IMR-90 (cell line): ENCODE results near the gene ZDHHC1. TPM values are rescaled to one million over a fixed set of nuclear protein-coding genes. Genes with fewer than 3 reads are reported as not detected.

Source experiments
- ATAC-seq: fragments of 200-7000 bp; cut with Tn5 transposase; 2 replicates; pipeline ENCODE4 v1.9.1; 2020; ENCODE audit warnings: low read depth, mild to moderate bottlenecking, moderate library complexity
- BruUV-seq: library from RNA; stranded (reverse); fragments of 400-500 nt; replicated peaks from 2 replicates; lab custom pipeline; 2021; lab: Mats Ljungman, UMichigan
- CTCF ChIA-PET: fragments of 300-600 bp; formaldehyde crosslinking; extraction: SDS; loops from one replicate; lab custom pipeline; 2021; ENCODE audit warnings: antibody characterized with exemption; lab: Yijun Ruan, JAX
- POLR2A ChIA-PET: fragments of 300-600 bp; sonication (Branson Sonifier 250); formaldehyde crosslinking; loops from one replicate; lab custom pipeline; 2022; ENCODE audit warnings: antibody characterized with exemption; ENCODE audit not compliant: unreplicated experiment; lab: Charles Lee
- DNase-seq: peaks from one replicate; pipeline ENCODE4 v3.0.0; 2013
- H2AFZ ChIP-seq: replicated peaks from 2 replicates; pipeline ENCODE3; 2013; ENCODE audit warnings: low read length, mild to moderate bottlenecking; ENCODE audit not compliant: poor library complexity
- H2AK5ac ChIP-seq: 2 replicates; pipeline ENCODE4 v1.6.1; 2013; ENCODE audit warnings: low read depth, low read length, inconsistent platforms
- H2AK9ac ChIP-seq: replicated peaks from 2 replicates; pipeline ENCODE3; 2013; ENCODE audit warnings: mild to moderate bottlenecking, low read depth, low read length, moderate library complexity; ENCODE audit not compliant: poor library complexity
- H2BK120ac ChIP-seq: 2 replicates; pipeline ENCODE4 v1.6.1; 2013; ENCODE audit warnings: low read depth, low read length, inconsistent platforms
- H2BK15ac ChIP-seq: 3 replicates; pipeline ENCODE4 v1.6.1; 2013; ENCODE audit warnings: low read depth, low read length, inconsistent platforms
- H2BK20ac ChIP-seq: 2 replicates; pipeline ENCODE4 v1.6.1; 2013; ENCODE audit warnings: low read depth, mild to moderate bottlenecking, inconsistent platforms, low read length, moderate library complexity
- H2BK5ac ChIP-seq: 2 replicates; pipeline ENCODE4 v1.6.1; 2013; ENCODE audit warnings: mild to moderate bottlenecking, low read depth, low read length, inconsistent platforms; ENCODE audit not compliant: poor library complexity, severe bottlenecking
- H3K14ac ChIP-seq: replicated peaks from 2 replicates; pipeline ENCODE4 v1.6.1; 2013; ENCODE audit warnings: low read depth, low read length, inconsistent platforms
- H3K18ac ChIP-seq: 2 replicates; pipeline ENCODE4 v1.6.1; 2013; ENCODE audit warnings: low read depth, low read length, control low read depth
- H3K23ac ChIP-seq: 2 replicates; pipeline ENCODE4 v1.6.1; 2013; ENCODE audit warnings: low read depth, low read length, inconsistent platforms
- H3K27ac ChIP-seq: 2 replicates; pipeline ENCODE4 v1.5.1; 2013; ENCODE audit warnings: mild to moderate bottlenecking, control low read depth, low read length; ENCODE audit not compliant: insufficient read depth
- H3K27me3 ChIP-seq: 2 replicates; pipeline ENCODE4 v1.6.1; 2013; ENCODE audit warnings: low read length; ENCODE audit not compliant: control insufficient read depth, insufficient read depth
- H3K36me3 ChIP-seq: 2 replicates; pipeline ENCODE4 v1.6.1; 2013; ENCODE audit warnings: low read length, mixed read lengths; ENCODE audit not compliant: control insufficient read depth, insufficient read depth
- H3K4ac ChIP-seq: 2 replicates; pipeline ENCODE4 v1.6.1; 2013; ENCODE audit warnings: low read depth, low read length, inconsistent platforms
- H3K4me1 ChIP-seq: 2 replicates; pipeline ENCODE4 v1.6.1; 2013; ENCODE audit warnings: low read length, mixed read lengths; ENCODE audit not compliant: control insufficient read depth, insufficient read depth
- H3K4me2 ChIP-seq: 2 replicates; pipeline ENCODE4 v1.6.1; 2013; ENCODE audit warnings: low read depth, mild to moderate bottlenecking, control low read depth, low read length, moderate library complexity
- H3K4me3 ChIP-seq: 2 replicates; pipeline ENCODE4 v1.5.1; 2013; ENCODE audit warnings: low read depth, mild to moderate bottlenecking, control low read depth, low read length, moderate library complexity; ENCODE audit not compliant: insufficient read depth
- H3K56ac ChIP-seq: 2 replicates; pipeline ENCODE4 v1.6.1; 2013; ENCODE audit warnings: low read length, inconsistent platforms; ENCODE audit not compliant: insufficient read depth; ENCODE audit errors: extremely low read depth
- H3K79me1 ChIP-seq, 2 experiments: 2 replicates each; pipeline ENCODE4 v1.6.1; 2013; ENCODE audit warnings: low read length in 2 of 2, inconsistent platforms in 1 of 2, low read depth in 1 of 2
- H3K9ac ChIP-seq: 2 replicates; pipeline ENCODE4 v1.6.1; 2013; ENCODE audit warnings: low read depth, low read length, control low read depth
- H3K9me1 ChIP-seq: 2 replicates; pipeline ENCODE4 v1.6.1; 2013; ENCODE audit warnings: low read length, inconsistent platforms; ENCODE audit not compliant: insufficient read depth
- H3K9me3 ChIP-seq: 2 replicates; pipeline ENCODE4 v1.6.1; 2013; ENCODE audit warnings: low read length; ENCODE audit not compliant: control insufficient read depth, insufficient read depth
- H4K20me1 ChIP-seq: 2 replicates; pipeline ENCODE4 v1.6.1; 2013; ENCODE audit warnings: low read length, inconsistent platforms; ENCODE audit not compliant: insufficient read depth
- H4K5ac ChIP-seq: 2 replicates; pipeline ENCODE4 v1.6.1; 2013; ENCODE audit warnings: mild to moderate bottlenecking, low read depth, low read length, control low read depth
- H4K8ac ChIP-seq, 2 experiments: 2 replicates each; pipeline ENCODE4 v1.6.1; 2013; ENCODE audit warnings: low read depth in 2 of 2, low read length in 2 of 2, control low read depth in 1 of 2, inconsistent platforms in 1 of 2
- H4K91ac ChIP-seq: 2 replicates; pipeline ENCODE4 v1.6.1; 2013; ENCODE audit warnings: low read depth, low read length, inconsistent platforms; ENCODE audit not compliant: insufficient read depth
- BHLHE40 ChIP-seq: fragments of 150-350 bp; IDR thresholded peaks from 2 replicates; pipeline ENCODE4 v1.6.1; 2016; ENCODE audit warnings: mild to moderate bottlenecking, low read depth, low read length
- CEBPB ChIP-seq: IDR thresholded peaks from 2 replicates; pipeline ENCODE4 v1.6.1; 2012; ENCODE audit warnings: low read depth, low read length, improper control_type of control experiment
- CHD1 ChIP-seq: IDR thresholded peaks from 2 replicates; pipeline ENCODE4 v1.6.1; 2012; ENCODE audit warnings: low read depth, low read length, improper control_type of control experiment
- CTCF ChIP-seq: conservative IDR thresholded peaks from 2 replicates; pipeline ENCODE4 v1.5.1; 2012; ENCODE audit warnings: mild to moderate bottlenecking, low read depth, low read length, improper control_type of control experiment
- FOS ChIP-seq: fragments of 150-350 bp; IDR thresholded peaks from 2 replicates; pipeline ENCODE4 v1.6.1; 2016; ENCODE audit warnings: low read depth, low read length
- MAFK ChIP-seq: IDR thresholded peaks from 2 replicates; pipeline ENCODE4 v1.6.1; 2012; ENCODE audit warnings: low read depth, low read length, improper control_type of control experiment
- MAZ ChIP-seq: IDR thresholded peaks from 2 replicates; pipeline ENCODE4 v1.6.1; 2012; ENCODE audit warnings: low read depth, mild to moderate bottlenecking, low read length, improper control_type of control experiment, moderate library complexity, borderline replicate concordance
- MXI1 ChIP-seq: IDR thresholded peaks from 2 replicates; pipeline ENCODE4 v1.6.1; 2012; ENCODE audit warnings: low read depth, mild to moderate bottlenecking, low read length, moderate library complexity, borderline replicate concordance
- NFE2L2 ChIP-seq: fragments of 150-350 bp; IDR thresholded peaks from 2 replicates; pipeline ENCODE4 v1.6.1; 2016; ENCODE audit warnings: low read depth, mild to moderate bottlenecking, low read length
- RAD21 ChIP-seq: IDR thresholded peaks from 2 replicates; pipeline ENCODE4 v1.6.1; 2012; ENCODE audit warnings: low read length, improper control_type of control experiment
- RCOR1 ChIP-seq: IDR thresholded peaks from 2 replicates; pipeline ENCODE4 v1.6.1; 2012; ENCODE audit warnings: mild to moderate bottlenecking, low read length, improper control_type of control experiment; ENCODE audit not compliant: insufficient replicate concordance
- RFX5 ChIP-seq: IDR thresholded peaks from 2 replicates; pipeline ENCODE4 v1.8.0; 2012; ENCODE audit warnings: low read depth, mild to moderate bottlenecking, low read length, moderate library complexity
- SMC3 ChIP-seq: fragments of 150-350 bp; IDR thresholded peaks from 2 replicates; pipeline ENCODE4 v1.6.1; 2016; ENCODE audit warnings: low read depth, mild to moderate bottlenecking, antibody characterized with exemption, low read length, moderate library complexity
- USF2 ChIP-seq: fragments of 150-350 bp; IDR thresholded peaks from 2 replicates; pipeline ENCODE4 v1.6.1; 2017; ENCODE audit warnings: mild to moderate bottlenecking, antibody characterized with exemption, low read length, low read depth
- WGBS, 2 experiments: methylation state at CpG; one replicate each; pipeline versions ENCODE4 v1.1.5 to v1.1.7; 2013; ENCODE audit warnings: missing lambda C conversion rate in 2 of 2; ENCODE audit not compliant: insufficient read length in 1 of 2; ENCODE audit errors: extremely low coverage in 2 of 2; 5-methylcytosine and 5-hydroxymethylcytosine counted together
- dilution Hi-C: fragments of 300-500 bp; cut with HindIII; formaldehyde crosslinking; loops from one replicate; pipeline ENCODE4 v1.14.3; 2018; ENCODE audit warnings: low sequenced_read_pairs; ENCODE audit not compliant: unreplicated experiment
- in situ Hi-C: fragments of 300-500 bp; cut with MboI; formaldehyde crosslinking; loops from 3 replicates; pipeline ENCODE4 v1.14.3; 2019; ENCODE audit warnings: low sequenced_read_pairs, inconsistent platforms, mixed read lengths
- intact Hi-C: fragments of 100-400 bp; cut with micrococcal nuclease; formaldehyde crosslinking; loops from 2 replicates; pipeline ENCODE4 v1.10.0; 2022
- polyA plus RNA-seq, 3 experiments: library from polyadenylated mRNA; depleted of rRNA; stranded (reverse); fragments of >200 nt; gene quantifications; 2 replicates each; pipeline ENCODE4 v1.2.3, GENCODE V29; 2012; ENCODE audit warnings: low replicate concordance in 1 of 3
- total RNA-seq: library from RNA; depleted of rRNA; stranded (reverse); fragments of >200 nt; gene quantifications from 2 replicates; pipeline ENCODE4 v1.2.3, GENCODE V29; 2012

The ZDHHC1 gene
- total and polyA plus RNA-seq, 2 of the 4 experiments (the other 2 are of a cell fraction) = 2.0 to 5.9 TPM

GRCh38 chr16:67393111-67393787, 23.0 kb downstream of the ZDHHC1 start, which contains the start of gene TPPP3:
TPPP3 (minus strand) TSS chr16:67393498; CDS start chr16:67391111, 2,387 bp downstream.
- 0 out of 2 replicates have a peak within 1 kb of the TSS, but pooled peaks have one; percentile 74 for H3K23ac ChIP-seq
- H2BK5ac ChIP-seq = no peak within 1 kb of the TSS
- peak within 1 kb of the TSS; percentile 48 for H3K4ac ChIP-seq
- H3K36me3 ChIP-seq = no peaks in the 10 kb centered on the region
- no peaks in the 10 kb centered on the region for H3K79me1 ChIP-seq
- dilution Hi-C loops (no loop called here), in situ Hi-C loops (no loop called here), intact Hi-C loops (loop anchor here (5.0 kb wide), 1 partner anchor 146 kb away; the partner anchor contains the start of genes FHOD1 and SLC9A5)
- 0 out of 2 replicates have a peak within 1 kb of the TSS, but pooled peaks have one; percentile 10 for H3K56ac ChIP-seq
- peak within 1 kb of the TSS; percentile 17; the same call in 1 of the 2 replicates for H4K91ac ChIP-seq
- H3K4me2 ChIP-seq = peak within 1 kb of the TSS; percentile 85
- H2BK120ac ChIP-seq = peak within 1 kb of the TSS; percentile 35; the same call in 1 of the 2 replicates
- no peaks in the 10 kb centered on the region for H3K27me3 ChIP-seq
- DNase-seq (peak; percentile 76), ATAC-seq (peak; percentile 90)
- H3K18ac ChIP-seq = peak within 1 kb of the TSS; percentile 54; the same call in 1 of the 2 replicates
- H2AK9ac ChIP-seq = peak within 1 kb of the TSS; percentile 76
- peak within 1 kb of the TSS; percentile 45 for H3K9ac ChIP-seq
- peak within 1 kb of the TSS; percentile 38 to 80 for H4K8ac ChIP-seq
- H2AFZ ChIP-seq = peak within 1 kb of the TSS; percentile 96
- peaks cover 5% of the 10 kb centered on the region; the same call in 1 of the 2 replicates for H3K9me1 ChIP-seq
- ChIA-PET CTCF (interaction anchor here (0.8 to 1.0 kb wide), 2 partner anchors 43 to 132 kb away, joined by 3 to 4 read pairs; no protein-coding TSS in a partner anchor), POLR2A (interaction anchor here (0.8 kb wide), 1 partner anchor 133 kb away, joined by 3 read pairs; no protein-coding TSS in a partner anchor)
- no peak within 1 kb of the TSS for H2BK15ac ChIP-seq
- BruUV-seq = no TSS peak
- no peaks in the 10 kb centered on the region for H3K9me3 ChIP-seq
- 0 out of 2 replicates have a peak within 1 kb of the TSS, but pooled peaks have one; percentile 44 for H3K14ac ChIP-seq
- 7% methylated on average over 14 of the region's 56 CpGs; no CpG with 5 or more reads in 1 of the 2 experiments for WGBS, 2 experiments
- peak within 1 kb of the TSS; percentile 33 for H3K4me3 ChIP-seq
- peak within 1 kb of the TSS; percentile 72 for H2AK5ac ChIP-seq
- peaks cover 16% of the 10 kb centered on the region for H3K4me1 ChIP-seq
- no peaks in the 10 kb centered on the region for H4K20me1 ChIP-seq
- H2BK20ac ChIP-seq = 0 out of 2 replicates have a peak within 1 kb of the TSS, but pooled peaks have one; percentile 55
- H4K5ac ChIP-seq = peak within 1 kb of the TSS; percentile 64
- no peak within 1 kb of the TSS for H3K27ac ChIP-seq
- TF ChIP-seq USF2 (0 out of 2 replicates have a peak, but pooled peaks have one; percentile 1), CTCF (peak; percentile 77), CEBPB (no peak), MXI1 (0 out of 2 replicates have a peak, but pooled peaks have one; percentile 24), RFX5 (no peak), BHLHE40 (0 out of 2 replicates have a peak, but pooled peaks have one; percentile 7), FOS (no peak), CHD1 (no peak), MAFK (no peak), NFE2L2 (no peak), SMC3 (peak; percentile 68), MAZ (peak; percentile 46; the same call in 1 of the 2 replicates), RCOR1 (no peak), RAD21 (peak; percentile 66)
